PC-3 (cell line): ENCODE measurements around the gene HMGCS2. TPM values are rescaled to one million over a fixed set of nuclear protein-coding genes. Genes with fewer than 3 reads are reported as not detected.

Experiments used
- ATAC-seq: fragments of 200-7000 bp; cut with Tn5 transposase; 2 replicates; pipeline ENCODE4 v1.9.1; 2020; ENCODE audit warnings: mild to moderate bottlenecking, moderate library complexity
- BruUV-seq: library from RNA; stranded (reverse); fragments of 400-500 nt; replicated peaks from 2 replicates; lab custom pipeline; 2021; lab: Mats Ljungman, UMichigan
- CTCF ChIA-PET: fragments of 300-600 bp; sonication (Branson Sonifier 250); formaldehyde crosslinking; loops from one replicate; lab custom pipeline; 2022; ENCODE audit warnings: antibody characterized with exemption; lab: Charles Lee
- POLR2A ChIA-PET: fragments of 300-600 bp; sonication (Branson Sonifier 250); formaldehyde crosslinking; loops from one replicate; lab custom pipeline; 2022; ENCODE audit warnings: antibody characterized with exemption; ENCODE audit not compliant: unreplicated experiment; lab: Charles Lee
- DNase-seq: peaks from one replicate; pipeline ENCODE4 v3.0.0-alpha.2; 2015
- H2AFZ ChIP-seq: fragments of 300-600 bp; sonication (generic); 2 replicates; pipeline ENCODE4 v1.6.0; 2016; ENCODE audit warnings: antibody characterized with exemption, low read length
- H3F3A ChIP-seq: fragments of 300-600 bp; sonication (generic); one replicate; pipeline ENCODE4 v1.6.0; 2017; ENCODE audit warnings: antibody characterized with exemption, low read length, control low read depth, mild to moderate bottlenecking; ENCODE audit not compliant: unreplicated experiment
- H3K27ac ChIP-seq: fragments of 300-600 bp; sonication (generic); 2 replicates; pipeline ENCODE4 v1.5.1; 2016; ENCODE audit warnings: mild to moderate bottlenecking, low read length
- H3K27me3 ChIP-seq: fragments of 300-600 bp; sonication (generic); 2 replicates; pipeline ENCODE4 v1.6.1; 2016; ENCODE audit warnings: low read length, mixed read lengths
- H3K36me3 ChIP-seq: fragments of 300-600 bp; sonication (generic); 2 replicates; pipeline ENCODE4 v1.6.1; 2016; ENCODE audit warnings: low read depth, mixed run types, low read length, mixed read lengths
- H3K4me1 ChIP-seq: fragments of 300-600 bp; sonication (generic); 2 replicates; pipeline ENCODE4 v1.5.1; 2016; ENCODE audit warnings: low read length; ENCODE audit not compliant: insufficient read depth
- H3K4me2 ChIP-seq: fragments of 300-600 bp; sonication (generic); 2 replicates; pipeline ENCODE4 v1.6.0; 2016; ENCODE audit warnings: low read length
- H3K4me3 ChIP-seq: fragments of 300-600 bp; sonication (generic); 2 replicates; pipeline ENCODE4 v1.5.1; 2016; ENCODE audit warnings: mild to moderate bottlenecking, low read length, mixed read lengths
- H3K79me2 ChIP-seq: fragments of 300-600 bp; sonication (generic); 2 replicates; pipeline ENCODE4 v1.6.1; 2017; ENCODE audit warnings: low read length, mixed read lengths
- H3K9ac ChIP-seq: fragments of 300-600 bp; sonication (generic); 2 replicates; pipeline ENCODE4 v1.6.0; 2016; ENCODE audit warnings: mild to moderate bottlenecking, low read length
- H3K9me2 ChIP-seq: fragments of 300-600 bp; sonication (generic); replicated peaks from 2 replicates; pipeline ENCODE4 v1.6.1; 2016; ENCODE audit warnings: mixed run types, low read length, mixed read lengths
- H3K9me3 ChIP-seq: fragments of 300-600 bp; sonication (generic); 2 replicates; pipeline ENCODE4 v1.6.1; 2016; ENCODE audit warnings: low read length, mixed read lengths
- H4K20me1 ChIP-seq: fragments of 300-600 bp; sonication (generic); 2 replicates; pipeline ENCODE4 v1.6.1; 2016; ENCODE audit warnings: low read length, mixed read lengths
- CTCF ChIP-seq: fragments of 300-600 bp; sonication (generic); conservative IDR thresholded peaks from 2 replicates; pipeline ENCODE4 v1.5.1; 2017; ENCODE audit warnings: antibody characterized with exemption, low read depth, mild to moderate bottlenecking, low read length
- EZH2 ChIP-seq: fragments of 300-600 bp; sonication (generic); IDR thresholded peaks from one replicate; pipeline ENCODE4 v1.6.1; 2017; ENCODE audit warnings: antibody characterized with exemption, mild to moderate bottlenecking, low read length; ENCODE audit not compliant: unreplicated experiment
- EZH2phosphoT487 ChIP-seq: fragments of 300-600 bp; sonication (generic); IDR thresholded peaks from 2 replicates; pipeline ENCODE4 v1.6.1; 2018; ENCODE audit warnings: mild to moderate bottlenecking, antibody characterized with exemption, low read length, borderline replicate concordance
- intact Hi-C: fragments of 100-400 bp; cut with micrococcal nuclease; formaldehyde crosslinking; loops from 2 replicates; pipeline ENCODE4 v1.9.0; 2023
- total RNA-seq: library from RNA; depleted of rRNA; stranded (reverse); fragments of >200 nt; gene quantifications from 2 replicates; pipeline ENCODE4 v1.2.3, GENCODE V29; 2014

The HMGCS2 gene
- total RNA-seq, 1 experiment from 2014 or later, result not detected

GRCh38 chr1:119737040-119737682 is 31.5 kb downstream of the HMGCS2 start:
- Histone ChIP-seq H3K4me3 (no peak overlapping the region), H3K9me3 (no peaks in the 10 kb centered on the region), H3K4me1 (no peaks in the 10 kb centered on the region), H3K9ac (no peak overlapping the region), H3K36me3 (peaks cover 22% of the 10 kb centered on the region), H3K9me2 (no peaks in the 10 kb centered on the region), H3K79me2 (no peaks in the 10 kb centered on the region), H3K4me2 (no peak overlapping the region), H3F3A (no peaks in the 10 kb centered on the region), H2AFZ (no peak overlapping the region), H4K20me1 (no peaks in the 10 kb centered on the region), H3K27ac (no peak overlapping the region), H3K27me3 (no peaks in the 10 kb centered on the region)
- no peak for TF ChIP-seq EZH2
- TF ChIP-seq EZH2phosphoT487, result no peak
- TF ChIP-seq CTCF, result no peak
- CTCF ChIA-PET, result interaction anchor here (0.5 kb wide), 1 partner anchor 113 kb away, joined by 11 read pairs; no protein-coding TSS in a partner anchor
- DNase-seq (no peak), ATAC-seq (no peak)
- BruUV-seq, result no TSS peak
- intact Hi-C loops, result no loop called here
- POLR2A ChIA-PET, result no interaction called here

- H3K79me2 ChIP-seq, result no peaks in the 10 kb centered on the region
- H3K27me3 ChIP-seq, result no peaks in the 10 kb centered on the region
- no peaks in the 10 kb centered on the region for H4K20me1 ChIP-seq
- no peak overlapping the region for H3K4me3 ChIP-seq
- no peaks in the 10 kb centered on the region for H3K9me3 ChIP-seq
- no peaks in the 10 kb centered on the region for H3F3A ChIP-seq
- intact Hi-C loops, result no loop called here
- POLR2A ChIA-PET, result no interaction called here
- TF ChIP-seq EZH2phosphoT487, result no peak
- TF ChIP-seq EZH2, result no peak
- TF ChIP-seq CTCF, result no peak
- ATAC-seq, result no peak
- no peaks in the 10 kb centered on the region for H3K4me1 ChIP-seq
- H3K9me2 ChIP-seq, result no peaks in the 10 kb centered on the region
- CTCF ChIA-PET, result no interaction called here
- no peak overlapping the region for H3K4me2 ChIP-seq
- no peak overlapping the region for H3K9ac ChIP-seq
- BruUV-seq, result no TSS peak
- H2AFZ ChIP-seq, result no peak overlapping the region
- H3K36me3 ChIP-seq, result peaks cover 22% of the 10 kb centered on the region
- DNase-seq, result no peak
- no peak overlapping the region for H3K27ac ChIP-seq
These were observed 32.1 kb downstream of the HMGCS2 start for GRCh38 chr1:119736649-119737039.

GRCh38 chr1:119735217-119735616 is 33.5 kb downstream of the HMGCS2 start:
- no TSS peak for BruUV-seq
- no peak overlapping the region for H3K27ac ChIP-seq
- no peaks in the 10 kb centered on the region for H3K27me3 ChIP-seq
- H3K9ac ChIP-seq, result no peak overlapping the region
- intact Hi-C loops, result no loop called here
- no peaks in the 10 kb centered on the region for H3K9me2 ChIP-seq
- ChIA-PET POLR2A (no interaction called here), CTCF (no interaction called here)
- no peak overlapping the region for H3K4me3 ChIP-seq
- no peaks in the 10 kb centered on the region for H4K20me1 ChIP-seq
- H2AFZ ChIP-seq, result no peak overlapping the region
- H3K79me2 ChIP-seq, result no peaks in the 10 kb centered on the region
- TF ChIP-seq CTCF (no peak), EZH2 (no peak), EZH2phosphoT487 (no peak)
- peaks cover 24% of the 10 kb centered on the region for H3K36me3 ChIP-seq
- ATAC-seq (no peak), DNase-seq (no peak)
- H3K4me2 ChIP-seq, result no peak overlapping the region
- H3K9me3 ChIP-seq, result no peaks in the 10 kb centered on the region
- no peaks in the 10 kb centered on the region for H3F3A ChIP-seq
- H3K4me1 ChIP-seq, result no peaks in the 10 kb centered on the region
